ENCODE measurements around the gene PRDX6. TPM values are rescaled to one million over a fixed set of nuclear protein-coding genes. Genes with fewer than 3 reads are reported as not detected.

PRDX6 gene
- total and polyA plus RNA-seq, 2 of the 8 experiments (the other 6 are each of a cell fraction or from before 2014, with no cell fraction given), result 348 to 677 TPM

DNA sequence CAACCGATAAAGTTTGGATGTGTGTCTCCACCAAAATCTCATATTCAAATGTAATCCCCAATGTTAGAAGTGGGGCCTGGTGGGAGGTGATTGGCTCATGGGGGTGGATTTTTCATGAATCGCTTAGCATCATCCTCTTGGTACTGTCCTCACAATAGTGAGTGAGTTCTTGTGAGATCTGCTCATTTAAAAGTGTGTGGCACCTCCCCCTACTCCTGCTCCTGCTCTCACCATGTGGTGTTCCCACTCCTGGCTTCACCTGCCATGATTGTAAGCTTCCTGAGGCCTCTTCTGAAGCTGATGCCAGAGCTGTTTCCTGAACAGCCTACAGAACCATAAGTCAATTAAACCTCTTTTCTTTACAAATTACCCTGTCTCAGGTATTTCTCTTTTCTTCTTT lies 28.2 kb upstream of the PRDX6 start:
- DNase-seq (ENCODE audit: low read depth in 1 of 2, low spot score in 2 of 2), result peak in 1 of 2 experiments; percentile 17
- peak overlapping the region; percentile 61 for H4K91ac ChIP-seq (replicated peaks; ENCODE audit: insufficient read length, low read length)
- H3K18ac ChIP-seq (ENCODE audit: extremely low read depth, low read length), result peak overlapping the region; percentile 36
- no peak overlapping the region for H2BK15ac ChIP-seq (ENCODE audit: low read length)
- peak; percentile 13; the same call in 1 of the 2 replicates for TF ChIP-seq YY1 (IDR thresholded peaks at IDR 0.05; ENCODE audit: low read depth, low read length)
- no peak for TF ChIP-seq TCF12 (IDR thresholded peaks at IDR 0.05; ENCODE audit: low read depth, low read length)
- TF ChIP-seq, protein P1, sequence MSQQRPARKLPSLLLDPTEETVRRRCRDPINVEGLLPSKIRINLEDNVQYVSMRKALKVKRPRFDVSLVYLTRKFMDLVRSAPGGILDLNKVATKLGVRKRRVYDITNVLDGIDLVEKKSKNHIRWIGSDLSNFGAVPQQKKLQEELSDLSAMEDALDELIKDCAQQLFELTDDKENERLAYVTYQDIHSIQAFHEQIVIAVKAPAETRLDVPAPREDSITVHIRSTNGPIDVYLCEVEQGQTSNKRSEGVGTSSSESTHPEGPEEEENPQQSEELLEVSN (IDR thresholded peaks at IDR 0.05), result peak; percentile 56; the same call in 1 of the 2 replicates
- TF ChIP-seq, protein P2, sequence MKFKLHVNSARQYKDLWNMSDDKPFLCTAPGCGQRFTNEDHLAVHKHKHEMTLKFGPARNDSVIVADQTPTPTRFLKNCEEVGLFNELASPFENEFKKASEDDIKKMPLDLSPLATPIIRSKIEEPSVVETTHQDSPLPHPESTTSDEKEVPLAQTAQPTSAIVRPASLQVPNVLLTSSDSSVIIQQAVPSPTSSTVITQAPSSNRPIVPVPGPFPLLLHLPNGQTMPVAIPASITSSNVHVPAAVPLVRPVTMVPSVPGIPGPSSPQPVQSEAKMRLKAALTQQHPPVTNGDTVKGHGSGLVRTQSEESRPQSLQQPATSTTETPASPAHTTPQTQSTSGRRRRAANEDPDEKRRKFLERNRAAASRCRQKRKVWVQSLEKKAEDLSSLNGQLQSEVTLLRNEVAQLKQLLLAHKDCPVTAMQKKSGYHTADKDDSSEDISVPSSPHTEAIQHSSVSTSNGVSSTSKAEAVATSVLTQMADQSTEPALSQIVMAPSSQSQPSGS (IDR thresholded peaks at IDR 0.05; ENCODE audit: low read length), result no peak
- TF ChIP-seq SUZ12 (IDR thresholded peaks at IDR 0.05; ENCODE audit: low read length), result no peak
- no peak for TF ChIP-seq POU5F1 (IDR thresholded peaks at IDR 0.05; ENCODE audit: low read depth, low read length)
- TF ChIP-seq TBP (IDR thresholded peaks at IDR 0.05; ENCODE audit: low read depth, low read length), result no peak
- no peak for TF ChIP-seq CEBPB (IDR thresholded peaks at IDR 0.05; ENCODE audit: low read depth, low read length)
- peak in 1 of 2 experiments; percentile 38; a peak in 2 of 3 replicates for TF ChIP-seq POLR2A (IDR thresholded peaks at IDR 0.05; ENCODE audit: control extremely low read depth in 1 of 2, low read depth in 2 of 2, low read length in 2 of 2)
- TF ChIP-seq, protein P3, sequence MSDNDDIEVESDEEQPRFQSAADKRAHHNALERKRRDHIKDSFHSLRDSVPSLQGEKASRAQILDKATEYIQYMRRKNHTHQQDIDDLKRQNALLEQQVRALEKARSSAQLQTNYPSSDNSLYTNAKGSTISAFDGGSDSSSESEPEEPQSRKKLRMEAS (IDR thresholded peaks at IDR 0.05), result peak; percentile 77
- 0 out of 2 replicates have a peak, but pooled peaks have one; percentile 18 for TF ChIP-seq POLR2AphosphoS5 (IDR thresholded peaks at IDR 0.05; ENCODE audit: low read depth, low read length)
- peaks cover 0 to 23% of the 10 kb centered on the region in 2 experiments; a peak in 2 of 4 replicates for H3K79me2 ChIP-seq (ENCODE audit: control insufficient read depth in 1 of 2, insufficient read depth in 2 of 2, low read length in 2 of 2)
- POLR2A ChIA-PET (ENCODE audit: partially characterized antibody), result interaction anchor here (0.7 to 1.5 kb wide), 7 partner anchors 14 to 419 kb away, joined by 3 to 6 read pairs (median 4); partner anchors contain the start of genes GAS5, PRDX6 and ZBTB37
- H2BK5ac ChIP-seq (ENCODE audit: low read depth, low read length), result peak overlapping the region; percentile 90
- H3K27me3 ChIP-seq (replicated peaks in 1 of 4; ENCODE audit: control insufficient read depth in 3 of 4, extremely low read depth in 1 of 4, insufficient read depth in 3 of 4, low read length in 3 of 4), result no peaks in the 10 kb centered on the region
- 52% methylated on average over 2 of the region's 2 CpGs; no CpG with 5 or more reads in 1 of the 2 experiments for WGBS, 2 experiments (ENCODE audit: extremely low coverage in 1 of 2, insufficient coverage in 1 of 2, insufficient read length in 1 of 2, insufficient replicate concordance in 2 of 2, low coverage in 1 of 2, low lambda C conversion rate in 2 of 2, missing lambda C conversion rate in 1 of 2)
- H3K9me3 ChIP-seq (ENCODE audit: insufficient read depth in 2 of 2, low read depth in 1 of 2, low read length in 1 of 2), result peaks cover 8 to 16% of the 10 kb centered on the region in 2 experiments
- H2BK120ac ChIP-seq (replicated peaks; ENCODE audit: low read depth, low read length), result peak overlapping the region; percentile 3
- H3K23ac ChIP-seq (ENCODE audit: insufficient read length), result no peak overlapping the region
- peak overlapping the region; percentile 84; the same call in 1 of the 2 replicates for H2BK20ac ChIP-seq (ENCODE audit: low read length)
- no peak overlapping the region for H3K14ac ChIP-seq (ENCODE audit: insufficient read length)
- 0 out of 2 replicates have a peak overlapping the region, but pooled peaks have one; percentile 69 for H2AK5ac ChIP-seq (ENCODE audit: low read depth, low read length)
- peak overlapping the region; percentile 5 to 28; a peak in 2 of 4 replicates for H3K4me2 ChIP-seq (ENCODE audit: insufficient read depth in 1 of 2, low read depth in 2 of 2, low read length in 2 of 2)
- no peak overlapping the region for H2AFZ ChIP-seq (ENCODE audit: low read length)
- peaks cover 0 to 16% (median 4%) of the 10 kb centered on the region in 4 experiments; a peak in 2 of 8 replicates for H3K36me3 ChIP-seq (ENCODE audit: control insufficient read depth in 2 of 4, insufficient read depth in 4 of 4, low read length in 3 of 4)
- peak overlapping the region; percentile 78; the same call in 1 of the 2 replicates for H3K27ac ChIP-seq (ENCODE audit: low read depth, low read length)
- no peak for FAIRE-seq
- H4K8ac ChIP-seq (ENCODE audit: extremely low read depth, insufficient read depth, low read length), result no peak overlapping the region
- no peak overlapping the region for H3K56ac ChIP-seq (replicated peaks; ENCODE audit: insufficient read length, low read depth, low read length)
- CTCF ChIA-PET (ENCODE audit: partially characterized antibody), result interaction anchor here (1.2 kb wide), 1 partner anchor 17 kb away, joined by 3 read pairs; no protein-coding TSS in a partner anchor
- H4K20me1 ChIP-seq (replicated peaks in 1 of 2; ENCODE audit: control insufficient read depth in 1 of 2, insufficient read depth in 2 of 2, low read length in 2 of 2), result no peaks in the 10 kb centered on the region
- H4K5ac ChIP-seq (ENCODE audit: insufficient read length, low read depth, low read length), result peak overlapping the region; percentile 14
- no peaks in the 10 kb centered on the region; the same call in 1 of the 2 replicates for H3K79me1 ChIP-seq (ENCODE audit: low read depth, low read length)
- no peak overlapping the region for H3K4me3 ChIP-seq (ENCODE audit: extremely low read depth in 1 of 4, insufficient read depth in 2 of 4, low read depth in 3 of 4, low read length in 4 of 4)
- H3K23me2 ChIP-seq (ENCODE audit: low read depth, low read length), result peaks cover 2% of the 10 kb centered on the region; the same call in 1 of the 2 replicates
- no peak overlapping the region for H3K9ac ChIP-seq (replicated peaks in 1 of 4; ENCODE audit: extremely low read depth in 1 of 4, low read depth in 3 of 4, low read length in 3 of 4)
- H3K4ac ChIP-seq (replicated peaks; ENCODE audit: insufficient read length, low read depth, low read length), result peak overlapping the region; percentile 81
- H3K4me1 ChIP-seq (replicated peaks in 1 of 4; ENCODE audit: control insufficient read depth in 3 of 4, insufficient read depth in 4 of 4, low read length in 3 of 4), result peaks cover 0 to 19% (median 6%) of the 10 kb centered on the region in 4 experiments; a peak in 3 of 7 replicates
- H2BK12ac ChIP-seq (ENCODE audit: low read depth, low read length), result no peak overlapping the region

Data from H1 (cell line).